Measurements from ENCODE around the gene MCRS1.

GRCh38 chr12:49564686-49565405 lies 3.1 kb downstream of the MCRS1 start:
- TF ChIP-seq, protein P1, sequence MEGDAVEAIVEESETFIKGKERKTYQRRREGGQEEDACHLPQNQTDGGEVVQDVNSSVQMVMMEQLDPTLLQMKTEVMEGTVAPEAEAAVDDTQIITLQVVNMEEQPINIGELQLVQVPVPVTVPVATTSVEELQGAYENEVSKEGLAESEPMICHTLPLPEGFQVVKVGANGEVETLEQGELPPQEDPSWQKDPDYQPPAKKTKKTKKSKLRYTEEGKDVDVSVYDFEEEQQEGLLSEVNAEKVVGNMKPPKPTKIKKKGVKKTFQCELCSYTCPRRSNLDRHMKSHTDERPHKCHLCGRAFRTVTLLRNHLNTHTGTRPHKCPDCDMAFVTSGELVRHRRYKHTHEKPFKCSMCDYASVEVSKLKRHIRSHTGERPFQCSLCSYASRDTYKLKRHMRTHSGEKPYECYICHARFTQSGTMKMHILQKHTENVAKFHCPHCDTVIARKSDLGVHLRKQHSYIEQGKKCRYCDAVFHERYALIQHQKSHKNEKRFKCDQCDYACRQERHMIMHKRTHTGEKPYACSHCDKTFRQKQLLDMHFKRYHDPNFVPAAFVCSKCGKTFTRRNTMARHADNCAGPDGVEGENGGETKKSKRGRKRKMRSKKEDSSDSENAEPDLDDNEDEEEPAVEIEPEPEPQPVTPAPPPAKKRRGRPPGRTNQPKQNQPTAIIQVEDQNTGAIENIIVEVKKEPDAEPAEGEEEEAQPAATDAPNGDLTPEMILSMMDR (IDR thresholded peaks at IDR 0.05; ENCODE audit: low read depth, low read length, poor library complexity, severe bottlenecking) = no peak
- TF ChIP-seq EZH2phosphoT487 (IDR thresholded peaks at IDR 0.05; ENCODE audit: borderline replicate concordance, low read length) = no peak

All from DOHH2 (cell line).